Measurements from ENCODE around the gene THOC3.
"Not testable (repeated sequence)": the region's sequence is repeated elsewhere in the genome, so short reads cannot be mapped to it uniquely, and the experiment has no call there.

Gene THOC3

DNA sequence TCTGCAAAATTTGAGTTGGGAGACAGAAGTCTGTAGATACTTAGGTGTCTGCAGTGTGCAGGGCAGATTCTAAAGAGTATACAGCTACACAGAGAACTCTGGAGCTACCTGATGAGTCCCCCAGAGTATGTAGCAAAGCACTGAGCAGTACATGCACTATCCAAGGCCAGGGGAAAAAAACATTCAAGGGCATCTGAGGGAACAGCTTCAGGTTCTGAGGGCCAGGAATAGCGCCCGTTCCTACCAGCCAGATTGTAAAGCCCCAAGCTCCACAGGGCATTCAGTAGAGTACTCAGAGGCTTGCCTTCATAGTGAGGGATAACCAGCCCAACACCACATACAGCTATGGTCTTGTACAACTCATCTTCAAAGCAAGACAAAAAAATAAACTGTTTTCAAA is 27.5 kb downstream of the THOC3 start:
- DNase-seq (ENCODE audit: low read depth in 2 of 2) = not testable (repeated sequence)

DNA sequence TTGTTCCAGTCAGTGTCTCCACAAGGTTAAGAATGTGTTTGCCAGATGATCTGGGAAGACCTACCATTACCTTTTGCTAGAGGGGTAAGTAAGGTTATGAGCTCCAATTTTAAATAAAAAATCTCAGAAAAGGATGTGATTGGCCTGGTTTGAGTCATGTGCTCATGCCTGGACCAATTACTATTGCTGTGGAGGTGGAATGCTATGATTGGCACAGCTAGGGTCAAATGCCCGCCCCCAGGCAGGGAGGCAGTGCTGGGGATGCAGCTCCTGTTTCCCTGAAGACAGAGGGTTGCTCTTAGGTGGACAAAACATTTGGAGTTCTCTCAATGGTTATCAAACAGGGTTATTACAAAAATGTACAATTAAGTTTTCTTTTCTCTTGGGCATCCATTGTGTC is 29.6 kb downstream of the THOC3 start:
- not testable (repeated sequence) for DNase-seq (ENCODE audit: low read depth in 2 of 2)

DNA sequence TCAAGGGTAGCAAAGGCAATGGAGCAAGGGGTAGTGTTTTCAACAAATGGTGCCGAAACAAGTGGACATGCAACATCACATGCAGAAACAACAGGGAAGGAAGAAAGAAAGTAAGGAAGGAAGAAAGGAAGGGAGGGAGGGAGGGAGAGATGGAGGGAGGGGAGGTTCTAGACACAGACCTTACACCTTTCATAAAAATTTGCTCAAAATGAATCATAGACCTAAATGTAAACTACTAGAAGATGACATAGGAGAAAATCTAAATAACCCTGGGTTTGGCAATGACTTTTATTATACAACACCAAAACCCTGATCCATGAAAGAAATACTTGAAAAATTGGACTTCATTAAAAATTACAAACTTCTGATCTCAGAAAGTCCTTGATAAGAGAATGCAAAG is 39.4 kb downstream of the THOC3 start:
- not testable (repeated sequence) for DNase-seq (ENCODE audit: low read depth in 2 of 2)

DNA sequence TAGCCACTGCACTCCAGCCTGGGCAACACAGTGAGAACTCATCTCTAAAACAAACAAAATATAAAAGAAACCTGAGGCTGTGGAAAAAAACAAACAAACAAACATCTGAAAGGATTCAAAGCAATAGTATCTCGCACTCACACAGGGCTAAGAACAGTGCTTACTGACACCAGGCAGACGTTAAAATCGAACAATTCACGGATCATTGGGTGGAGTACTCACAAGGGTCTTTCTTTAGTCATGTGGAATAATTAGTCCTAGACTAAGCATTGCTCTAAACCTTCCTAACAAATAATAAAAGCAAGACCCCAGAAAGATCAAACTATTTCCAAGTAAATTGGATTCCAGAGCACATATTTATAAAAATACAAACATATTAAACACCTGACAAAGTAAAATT is 43.0 kb downstream of the THOC3 start:
- not testable (repeated sequence) for DNase-seq (ENCODE audit: low read depth in 2 of 2)

DNA sequence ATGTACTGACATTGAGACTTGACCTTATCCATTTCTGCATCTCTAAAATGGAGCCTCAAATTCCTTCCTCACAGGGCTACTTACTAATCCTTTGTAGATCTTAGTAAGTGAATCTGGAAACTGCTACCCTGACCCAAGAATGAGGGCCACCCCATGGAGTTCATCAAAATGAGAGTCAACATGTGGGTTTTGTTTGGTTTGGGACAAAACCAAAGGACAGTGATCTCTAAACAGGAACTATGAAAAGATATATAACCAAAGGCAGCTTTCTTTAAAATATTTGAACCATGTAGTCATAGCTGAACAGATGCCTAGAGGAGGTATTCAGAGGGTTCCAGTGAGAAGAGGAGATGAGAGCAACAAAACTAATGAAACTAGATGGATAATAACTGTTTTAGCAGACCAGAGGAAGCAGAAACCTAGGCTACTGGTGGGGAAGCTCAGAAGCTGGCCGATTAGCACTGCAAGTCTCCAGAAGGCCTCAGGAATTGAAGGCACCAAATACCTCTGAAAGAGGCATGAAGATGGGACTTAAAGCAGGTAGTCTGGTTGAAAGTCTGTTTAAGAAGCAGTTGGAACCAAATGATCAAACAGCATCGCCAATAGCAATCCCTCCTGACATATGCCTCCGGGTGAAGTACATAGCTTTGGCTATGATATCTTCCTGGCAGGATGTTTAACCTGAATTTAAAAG is 45.8 kb downstream of the THOC3 start:
- DNase-seq (ENCODE audit: low read depth in 2 of 2) = no peak

DNA sequence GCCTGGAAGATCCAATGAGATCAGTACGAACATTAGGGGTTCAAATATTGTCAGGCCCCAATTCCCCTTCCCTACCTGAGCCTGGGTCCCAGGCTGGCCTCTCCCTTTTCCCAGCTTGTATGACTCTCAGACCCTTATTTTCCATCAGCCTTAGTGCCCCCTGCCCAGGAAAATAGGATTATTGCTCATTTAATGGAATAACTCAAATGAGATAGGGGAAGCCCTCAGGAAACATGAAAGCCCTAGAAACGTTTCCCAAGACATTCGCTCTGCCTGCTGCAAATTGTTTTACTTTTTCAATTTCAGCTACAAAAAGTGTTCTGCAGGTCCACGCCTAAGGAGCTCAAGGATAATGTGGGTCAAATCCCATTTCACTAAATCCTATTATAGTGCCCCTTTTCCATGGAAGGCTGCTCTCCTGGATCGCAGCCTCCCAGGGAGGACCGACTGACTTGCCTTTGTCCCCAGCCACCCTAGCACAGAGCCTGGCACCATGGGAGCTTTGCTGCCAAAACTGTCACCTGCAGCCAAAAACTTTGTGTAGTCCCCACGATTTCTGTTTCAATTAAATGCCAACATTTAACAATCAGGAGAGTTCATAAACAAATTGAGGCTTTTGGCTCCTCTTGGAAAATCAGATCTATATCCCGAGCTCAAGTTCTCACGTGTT is 46.9 kb downstream of the THOC3 start:
- no peak for DNase-seq (ENCODE audit: low read depth in 2 of 2)

DNA sequence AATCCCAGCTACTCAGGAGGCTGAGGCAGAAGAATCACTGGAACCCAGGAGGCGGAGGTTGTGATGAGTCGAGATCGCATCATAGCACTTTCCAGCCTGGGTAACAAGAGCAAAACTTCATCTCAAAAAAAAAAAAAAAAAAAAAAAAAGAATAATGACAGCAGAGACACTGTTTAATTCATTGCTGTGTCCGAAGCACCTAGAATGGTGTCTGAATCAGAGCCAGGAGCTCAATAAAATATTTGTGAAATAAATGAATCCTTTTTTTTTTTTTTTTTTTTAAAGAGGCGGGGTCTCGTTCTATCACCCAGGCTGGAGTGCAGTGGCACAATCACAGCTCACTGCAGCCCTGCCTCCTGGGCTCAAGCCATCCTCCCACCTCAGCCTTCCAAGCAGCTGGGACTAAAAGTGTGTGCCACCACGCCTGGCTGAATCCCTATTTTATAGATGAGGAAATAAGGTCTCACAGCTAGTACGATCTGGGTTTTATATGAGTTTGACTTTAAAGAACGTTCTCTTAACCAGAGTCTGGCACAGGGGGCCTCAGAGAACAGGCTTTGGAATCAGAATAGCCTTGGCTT is 47.8 kb downstream of the THOC3 start:
- no peak for DNase-seq (ENCODE audit: low read depth in 2 of 2)

DNA sequence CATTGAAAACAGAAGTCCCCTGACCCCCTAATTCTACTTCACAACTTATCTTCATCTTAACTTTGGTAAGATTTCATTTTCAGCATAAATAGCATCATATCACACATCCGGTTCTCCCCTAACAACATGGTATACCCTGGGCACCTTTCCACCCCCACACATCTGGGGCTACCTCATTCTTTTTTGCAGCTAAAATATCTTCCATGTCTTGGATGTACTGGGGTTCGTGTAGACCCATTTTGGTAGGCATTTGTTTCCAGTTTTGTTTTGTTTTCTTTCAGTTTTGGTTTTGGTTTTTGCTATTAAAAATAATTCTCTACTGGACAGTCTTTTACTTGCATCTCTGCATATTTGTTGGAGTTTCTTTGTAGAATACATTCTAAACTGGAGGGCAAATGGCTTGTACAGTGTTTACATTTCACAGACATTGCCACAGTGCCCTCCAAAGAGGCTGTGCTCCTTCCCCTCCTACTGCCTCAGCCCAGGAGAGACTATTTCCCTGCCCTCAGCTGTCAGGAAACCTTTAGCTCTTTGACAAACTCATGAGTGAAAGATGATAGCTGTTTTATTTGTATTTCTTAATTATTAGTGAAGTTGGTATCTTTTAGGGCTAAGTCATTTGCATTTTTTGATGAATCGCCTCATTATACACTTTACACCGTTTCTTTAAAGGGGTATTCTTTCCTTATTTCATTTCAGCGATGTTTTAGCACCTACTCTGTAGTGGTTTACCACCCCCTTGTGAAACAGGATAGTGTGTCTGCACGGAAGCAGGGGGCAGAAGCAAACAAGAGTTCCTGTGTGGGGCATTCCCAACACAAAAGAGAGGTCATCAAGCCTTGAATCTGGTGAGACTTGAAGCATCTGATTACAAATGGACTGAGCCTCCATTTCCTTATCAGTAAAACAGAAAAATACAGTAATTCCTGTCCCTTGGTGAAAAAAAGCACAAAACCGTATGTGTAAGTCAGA is 52.8 kb downstream of the THOC3 start:
- not testable (repeated sequence) for DNase-seq (ENCODE audit: low read depth in 2 of 2)

DNA sequence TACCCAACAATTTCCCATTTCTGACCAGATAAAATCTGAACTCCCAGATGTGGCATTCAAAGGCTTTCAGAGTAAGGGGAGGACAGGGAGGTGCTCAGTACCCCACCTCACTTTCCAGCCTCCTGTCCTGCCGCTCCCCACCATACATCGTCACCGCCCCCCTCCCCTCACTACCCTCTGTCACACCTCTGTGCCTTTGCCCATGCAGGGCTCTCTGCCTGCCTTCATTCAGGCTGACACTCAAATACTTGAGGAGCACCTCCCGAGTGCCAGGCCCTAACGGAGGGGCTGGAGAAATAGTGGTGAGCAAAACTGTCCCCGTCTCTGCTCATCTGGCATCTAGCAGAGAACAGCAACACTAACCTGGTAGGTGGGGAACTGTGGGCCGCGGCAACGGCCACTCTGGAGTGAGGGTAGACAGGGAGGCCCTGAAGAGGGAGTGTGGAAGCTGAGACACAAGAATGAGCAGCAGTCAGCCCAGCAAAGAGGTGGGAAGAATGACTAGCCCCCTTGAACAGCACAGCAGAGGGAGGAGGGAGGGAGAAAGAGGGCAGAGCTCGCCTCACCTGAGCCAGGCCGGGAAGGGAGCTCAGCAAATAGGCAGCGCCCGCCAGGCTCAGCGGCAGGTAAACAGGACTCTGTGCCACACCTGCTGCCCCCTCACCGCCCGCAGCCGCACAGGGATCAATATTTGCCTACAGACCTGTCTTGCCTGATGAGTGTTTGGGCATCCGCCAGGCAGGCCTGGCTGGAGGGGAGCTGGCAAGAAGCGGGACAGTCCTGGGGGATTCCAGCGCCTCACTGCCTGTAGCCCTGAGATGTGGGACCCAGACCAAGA is 54.1 kb downstream of the THOC3 start:
- DNase-seq (ENCODE audit: low read depth in 2 of 2) = not testable (repeated sequence)

DNA sequence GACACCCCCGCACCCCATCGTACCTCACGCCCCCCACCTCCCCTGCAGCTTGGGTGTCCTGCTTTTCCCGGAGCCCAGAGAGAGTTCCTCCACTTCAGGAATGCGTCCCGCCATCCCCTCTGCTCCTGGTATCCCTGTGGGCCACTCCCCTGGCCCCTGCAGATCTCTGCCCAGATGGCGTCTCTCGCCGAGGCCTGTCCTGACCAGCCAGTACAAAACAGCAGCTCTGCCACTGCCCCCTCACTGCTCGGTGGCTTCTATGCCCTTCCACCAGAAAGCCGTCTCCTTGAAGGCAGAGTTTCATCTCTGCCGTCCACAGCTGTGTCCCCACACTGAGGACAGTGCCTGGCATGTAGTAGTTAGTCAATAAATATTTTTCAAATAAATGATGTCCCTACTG is 58.0 kb downstream of the THOC3 start:
- DNase-seq (ENCODE audit: low read depth in 2 of 2) = not testable (repeated sequence)

Data from stimulated activated CD8-positive, alpha-beta memory T cell treated with anti-CD3 and anti-CD28 coated beads, Interleukin-7, amount 100 ng/mL, for 1 hour (primary cell).